Transverse colon (tissue), 3 donors: ENCODE data around the gene ZNF112.

Experiments used
- CTCF ChIP-seq, 5 experiments: fragments of 200-600 bp in 3 of 5; fragments of 450-650 bp in 2 of 5; sonication (generic) in 3 of 5; IDR thresholded peaks; 1 replicate in 2 of 5; 2 replicates in 3 of 5; pipeline ENCODE4 v1.5.1; 2016 to 2017; ENCODE audit warnings: antibody characterized with exemption in 5 of 5, inconsistent platforms in 3 of 5, mild to moderate bottlenecking in 2 of 5, moderate library complexity in 1 of 5
- EP300 ChIP-seq: sonication (generic); formaldehyde crosslinking; IDR thresholded peaks from one replicate; pipeline ENCODE4 v1.6.1; 2017; ENCODE audit warnings: antibody characterized with exemption, low read depth

DNA sequence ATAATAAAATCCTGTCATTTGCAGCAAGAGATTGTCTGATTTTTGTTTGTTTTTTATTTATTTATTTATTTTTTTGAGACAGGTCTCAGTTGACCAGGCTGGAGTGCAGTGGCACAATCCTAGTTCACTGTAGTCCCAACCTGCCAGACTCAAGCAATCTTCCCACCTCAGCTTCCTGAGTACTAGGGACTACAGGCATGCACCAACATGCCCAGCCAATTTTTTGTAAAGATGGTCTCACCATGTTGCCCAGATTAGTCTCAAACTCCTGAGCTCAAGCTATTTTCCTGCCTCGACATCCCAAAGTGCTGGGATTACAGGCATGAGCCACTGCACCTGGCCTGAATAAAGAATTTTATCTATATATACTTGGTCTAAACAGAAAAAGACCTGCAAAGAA lies 79.1 kb downstream of the ZNF112 start:
- no peak for TF ChIP-seq CTCF (IDR thresholded peaks at IDR 0.05)
- no peak for TF ChIP-seq EP300
